ENCODE results near the gene CHAT. TPM values are rescaled to one million over a fixed set of nuclear protein-coding genes. Genes with fewer than 3 reads are reported as not detected.

Gene CHAT
- total RNA-seq, 1 donor, result not detected

DNA sequence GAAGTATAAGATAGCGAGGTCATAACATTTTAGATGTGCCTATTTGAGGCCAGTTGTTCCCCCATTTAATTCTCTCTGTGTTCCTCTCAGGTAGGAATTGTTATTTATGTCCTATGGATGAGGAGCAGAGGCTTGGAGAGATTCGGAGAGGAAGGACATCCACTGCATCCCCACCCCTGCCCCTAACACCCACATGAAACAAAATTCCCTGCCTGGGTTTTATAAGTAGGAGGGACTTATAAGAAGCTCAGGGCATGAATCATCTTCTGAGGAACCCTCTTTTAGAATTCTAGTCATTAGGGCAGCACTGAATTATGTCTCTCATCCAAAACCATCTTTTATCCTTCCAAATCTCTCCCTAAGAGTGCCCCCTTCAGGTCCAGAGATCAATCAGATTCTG is 5.0 kb downstream of the CHAT start:
- no peak overlapping the region for H3K27ac ChIP-seq (ENCODE audit: low read depth, low read length)
- H3K27me3 ChIP-seq (ENCODE audit: insufficient read depth, low read length), result peaks cover 55% of the 10 kb centered on the region
- DNase-seq (ENCODE audit: insufficient read length, low spot score, missing footprints), result peak; percentile 90
- no peak overlapping the region for H3K4me2 ChIP-seq (ENCODE audit: insufficient read depth, low read length)
- TF ChIP-seq, protein P1, sequence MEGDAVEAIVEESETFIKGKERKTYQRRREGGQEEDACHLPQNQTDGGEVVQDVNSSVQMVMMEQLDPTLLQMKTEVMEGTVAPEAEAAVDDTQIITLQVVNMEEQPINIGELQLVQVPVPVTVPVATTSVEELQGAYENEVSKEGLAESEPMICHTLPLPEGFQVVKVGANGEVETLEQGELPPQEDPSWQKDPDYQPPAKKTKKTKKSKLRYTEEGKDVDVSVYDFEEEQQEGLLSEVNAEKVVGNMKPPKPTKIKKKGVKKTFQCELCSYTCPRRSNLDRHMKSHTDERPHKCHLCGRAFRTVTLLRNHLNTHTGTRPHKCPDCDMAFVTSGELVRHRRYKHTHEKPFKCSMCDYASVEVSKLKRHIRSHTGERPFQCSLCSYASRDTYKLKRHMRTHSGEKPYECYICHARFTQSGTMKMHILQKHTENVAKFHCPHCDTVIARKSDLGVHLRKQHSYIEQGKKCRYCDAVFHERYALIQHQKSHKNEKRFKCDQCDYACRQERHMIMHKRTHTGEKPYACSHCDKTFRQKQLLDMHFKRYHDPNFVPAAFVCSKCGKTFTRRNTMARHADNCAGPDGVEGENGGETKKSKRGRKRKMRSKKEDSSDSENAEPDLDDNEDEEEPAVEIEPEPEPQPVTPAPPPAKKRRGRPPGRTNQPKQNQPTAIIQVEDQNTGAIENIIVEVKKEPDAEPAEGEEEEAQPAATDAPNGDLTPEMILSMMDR (IDR thresholded peaks at IDR 0.05; ENCODE audit: extremely low read depth, low read depth, low read length), result no peak
- no peaks in the 10 kb centered on the region for H3K36me3 ChIP-seq (ENCODE audit: insufficient read depth, low read length)
- H3K4me1 ChIP-seq (ENCODE audit: insufficient read depth, low read length), result no peaks in the 10 kb centered on the region
- no peaks in the 10 kb centered on the region for H3K9me3 ChIP-seq (ENCODE audit: low read depth, low read length)
- no peak overlapping the region for H2AFZ ChIP-seq (ENCODE audit: low read length)
- no peaks in the 10 kb centered on the region for H4K20me1 ChIP-seq (ENCODE audit: insufficient read depth, low read length)
- no peak overlapping the region for H3K4me3 ChIP-seq (ENCODE audit: insufficient read depth, low read length)
- H3K79me2 ChIP-seq (ENCODE audit: insufficient read depth, low read length), result no peaks in the 10 kb centered on the region

- Histone ChIP-seq H3K4me3 (ENCODE audit: insufficient read depth, low read length) (no peak overlapping the region), H3K36me3 (ENCODE audit: insufficient read depth, low read length) (no peaks in the 10 kb centered on the region), H3K4me2 (ENCODE audit: insufficient read depth, low read length) (no peak overlapping the region), H4K20me1 (ENCODE audit: insufficient read depth, low read length) (no peaks in the 10 kb centered on the region), H3K27me3 (ENCODE audit: insufficient read depth, low read length) (peaks cover 49% of the 10 kb centered on the region), H2AFZ (ENCODE audit: low read length) (no peak overlapping the region), H3K9me3 (ENCODE audit: low read depth, low read length) (no peaks in the 10 kb centered on the region), H3K79me2 (ENCODE audit: insufficient read depth, low read length) (no peaks in the 10 kb centered on the region), H3K27ac (ENCODE audit: low read depth, low read length) (no peak overlapping the region), H3K4me1 (ENCODE audit: insufficient read depth, low read length) (no peaks in the 10 kb centered on the region)
- TF ChIP-seq, protein P1 (IDR thresholded peaks at IDR 0.05; ENCODE audit: extremely low read depth, low read depth, low read length), result no peak
- DNase-seq (ENCODE audit: insufficient read length, low spot score, missing footprints), result peak; percentile 3
These were observed 5.8 kb downstream of the CHAT start for GRCh38 chr10:49619613-49620012.

DNA sequence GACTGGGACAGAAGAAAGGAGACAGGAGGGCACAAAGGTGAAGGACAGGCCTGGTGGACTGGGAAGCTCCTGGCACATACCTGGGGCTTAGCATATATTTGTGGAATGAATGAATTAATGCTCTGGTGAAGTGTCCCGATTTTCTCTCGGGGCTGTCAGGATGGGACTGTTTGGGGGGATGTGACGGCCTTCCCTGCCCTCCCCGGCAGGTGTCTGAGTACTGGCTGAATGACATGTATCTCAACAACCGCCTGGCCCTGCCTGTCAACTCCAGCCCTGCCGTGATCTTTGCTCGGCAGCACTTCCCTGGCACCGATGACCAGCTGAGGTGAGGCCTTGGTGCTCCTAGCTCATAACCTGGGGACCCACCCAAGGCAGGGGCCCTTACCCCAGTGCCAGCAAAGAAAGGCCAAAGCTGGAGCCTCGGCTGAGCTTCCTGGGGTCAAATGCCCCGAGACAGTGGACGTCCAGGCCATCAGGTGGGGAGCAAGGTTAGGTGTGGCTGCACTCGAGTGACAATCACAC is 6.5 kb downstream of the CHAT start:
- H3K79me2 ChIP-seq (ENCODE audit: insufficient read depth, low read length), result no peaks in the 10 kb centered on the region
- no peaks in the 10 kb centered on the region for H3K9me3 ChIP-seq (ENCODE audit: low read depth, low read length)
- no peak overlapping the region for H3K27ac ChIP-seq (ENCODE audit: low read depth, low read length)
- no peak overlapping the region for H3K4me2 ChIP-seq (ENCODE audit: insufficient read depth, low read length)
- DNase-seq (ENCODE audit: insufficient read length, low spot score, missing footprints), result peak; percentile 0
- H3K4me3 ChIP-seq (ENCODE audit: insufficient read depth, low read length), result no peak overlapping the region
- H3K4me1 ChIP-seq (ENCODE audit: insufficient read depth, low read length), result no peaks in the 10 kb centered on the region
- no peaks in the 10 kb centered on the region for H4K20me1 ChIP-seq (ENCODE audit: insufficient read depth, low read length)
- TF ChIP-seq, protein P1 (IDR thresholded peaks at IDR 0.05; ENCODE audit: extremely low read depth, low read depth, low read length), result no peak
- H3K36me3 ChIP-seq (ENCODE audit: insufficient read depth, low read length), result no peaks in the 10 kb centered on the region
- no peak overlapping the region for H2AFZ ChIP-seq (ENCODE audit: low read length)
- H3K27me3 ChIP-seq (ENCODE audit: insufficient read depth, low read length), result peaks cover 41% of the 10 kb centered on the region

- H4K20me1 ChIP-seq (ENCODE audit: insufficient read depth, low read length), result no peaks in the 10 kb centered on the region
- H3K4me3 ChIP-seq (ENCODE audit: insufficient read depth, low read length), result no peak overlapping the region
- no peak overlapping the region for H3K4me2 ChIP-seq (ENCODE audit: insufficient read depth, low read length)
- no peaks in the 10 kb centered on the region for H3K79me2 ChIP-seq (ENCODE audit: insufficient read depth, low read length)
- H2AFZ ChIP-seq (ENCODE audit: low read length), result no peak overlapping the region
- peak; percentile 49 for DNase-seq (ENCODE audit: insufficient read length, low spot score, missing footprints)
- H3K27me3 ChIP-seq (ENCODE audit: insufficient read depth, low read length), result peaks cover 36% of the 10 kb centered on the region
- no peak overlapping the region for H3K27ac ChIP-seq (ENCODE audit: low read depth, low read length)
- no peaks in the 10 kb centered on the region for H3K36me3 ChIP-seq (ENCODE audit: insufficient read depth, low read length)
- no peaks in the 10 kb centered on the region for H3K9me3 ChIP-seq (ENCODE audit: low read depth, low read length)
- H3K4me1 ChIP-seq (ENCODE audit: insufficient read depth, low read length), result no peaks in the 10 kb centered on the region
- TF ChIP-seq, protein P1 (IDR thresholded peaks at IDR 0.05; ENCODE audit: extremely low read depth, low read depth, low read length), result no peak
These were observed 7.1 kb downstream of the CHAT start for GRCh38 chr10:49620841-49621378.
